GM19240 (cell line): ENCODE measurements around the gene LCN15.
"Not testable (repeated sequence)": the region's sequence is repeated elsewhere in the genome, so short reads cannot be mapped to it uniquely, and the experiment has no call there.

Experiments
- DNase-seq: peaks from one replicate; pipeline ENCODE4 v3.0.0; 2011; ENCODE audit warnings: low spot score; ENCODE audit not compliant: insufficient read length

Gene LCN15

GRCh38 chr9:136775191-136775590, 10.9 kb upstream of the LCN15 start:
- DNase-seq, result no peak

- no peak for DNase-seq
Observed at GRCh38 chr9:136774416-136775045, 10.2 kb upstream of the LCN15 start.

GRCh38 chr9:136773386-136774044, 9.2 kb upstream of the LCN15 start:
- DNase-seq, result peak; percentile 69

- no peak for DNase-seq
Observed at GRCh38 chr9:136771907-136772415, 7.6 kb upstream of the LCN15 start.

GRCh38 chr9:136769710-136770191, 5.4 kb upstream of the LCN15 start:
- DNase-seq, result no peak

- DNase-seq, result not testable (repeated sequence)
Observed at GRCh38 chr9:136766410-136767120, 2.2 kb upstream of the LCN15 start.

- DNase-seq, result not testable (repeated sequence)
Observed at GRCh38 chr9:136765745-136766409, 1.6 kb upstream of the LCN15 start.

GRCh38 chr9:136765041-136765440, 723 bp upstream of the LCN15 start:
- DNase-seq, result no peak

GRCh38 chr9:136763649-136764035, 676 bp downstream of the LCN15 start:
- no peak for DNase-seq

- no peak for DNase-seq
Observed at GRCh38 chr9:136762915-136763648, 1.2 kb downstream of the LCN15 start.

GRCh38 chr9:136762221-136762691, 2.1 kb downstream of the LCN15 start:
- DNase-seq, result no peak

- no peak for DNase-seq
Observed at GRCh38 chr9:136761545-136761981, 2.8 kb downstream of the LCN15 start.

GRCh38 chr9:136760834-136761544, 3.3 kb downstream of the LCN15 start:
- not testable (repeated sequence) for DNase-seq

- DNase-seq, result no peak
Observed at GRCh38 chr9:136760424-136760823, 3.9 kb downstream of the LCN15 start.

GRCh38 chr9:136759436-136760325, 4.6 kb downstream of the LCN15 start:
- no peak for DNase-seq

GRCh38 chr9:136759001-136759400, 5.3 kb downstream of the LCN15 start:
- no peak for DNase-seq

- DNase-seq, result no peak
Observed at GRCh38 chr9:136757751-136758140, 6.6 kb downstream of the LCN15 start.

- no peak for DNase-seq
Observed at GRCh38 chr9:136757328-136757727, 7.0 kb downstream of the LCN15 start.

GRCh38 chr9:136756836-136757235, 7.5 kb downstream of the LCN15 start:
- DNase-seq, result no peak
